Hindlimb muscle (tissue), 1 donor: Measurements from ENCODE around the gene CCBE1. TPM values are rescaled to one million over a fixed set of nuclear protein-coding genes. Genes with fewer than 3 reads are reported as not detected.

ENCODE experiments used
- DNase-seq: peaks from one replicate; pipeline ENCODE4 v3.0.0-alpha.2; 2013
- polyA plus RNA-seq: library from polyadenylated mRNA; unstranded; fragments of 120-200 nt; gene quantifications from one replicate; pipeline ENCODE4 v1.2.1, GENCODE V29; 2013; ENCODE audit not compliant: insufficient read length

Gene CCBE1
- polyA plus RNA-seq, 1 donor = 2.0 TPM

DNA sequence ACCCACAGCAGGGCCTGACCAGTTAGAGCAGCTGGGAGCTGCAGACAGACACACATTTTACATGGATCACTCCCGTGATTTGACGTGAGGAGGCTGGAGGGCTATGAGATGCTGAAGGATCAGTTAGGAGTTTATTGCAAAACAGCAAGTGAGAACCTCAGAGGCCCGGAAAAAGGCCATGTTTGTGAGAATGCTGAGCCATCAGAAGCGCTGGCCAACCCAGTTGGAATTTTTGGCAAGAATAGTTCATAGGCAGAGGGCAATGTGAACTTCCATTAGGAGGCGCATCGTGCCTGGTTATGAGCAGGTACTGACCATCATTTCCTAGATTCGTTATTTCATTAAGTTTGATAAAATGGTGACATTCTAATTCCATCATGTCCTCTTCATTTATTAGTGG, 314.8 kb downstream of the CCBE1 start:
- DNase-seq = no peak

- DNase-seq = no peak
Measured at GRCh38 chr18:59381949-59382348, 315.3 kb downstream of the CCBE1 start.

Other genes starting within 250 kb of the CCBE1 start
- 50.3 TPM for gene PMAIP1, start 202.6 kb upstream of the CCBE1 start, polyA plus RNA-seq